Prostate gland (tissue), 2 donors: Measurements from ENCODE around the gene SLC43A2.

ENCODE experiments used
- CTCF ChIP-seq, 4 experiments: fragments of 200-600 bp in 2 of 4; fragments of 450-650 bp in 2 of 4; sonication (generic) in 2 of 4; IDR thresholded peaks; 1 replicate in 3 of 4; 2 replicates in 1 of 4; pipeline ENCODE4 v1.5.1; 2016 to 2019; ENCODE audit warnings: antibody characterized with exemption in 4 of 4, mild to moderate bottlenecking in 2 of 4, moderate library complexity in 2 of 4
- POLR2A ChIP-seq: fragments of 450-650 bp; IDR thresholded peaks from one replicate; pipeline ENCODE4 v1.6.1; 2016; ENCODE audit warnings: antibody characterized with exemption, mild to moderate bottlenecking
- POLR2AphosphoS5 ChIP-seq: sonication (generic); formaldehyde crosslinking; IDR thresholded peaks from one replicate; pipeline ENCODE4 v1.6.1; 2017; ENCODE audit warnings: antibody characterized with exemption

- TF ChIP-seq POLR2A: no peak
- no peak for TF ChIP-seq CTCF (IDR thresholded peaks at IDR 0.05)
- TF ChIP-seq POLR2AphosphoS5: no peak
These were observed 50.6 kb downstream of the SLC43A2 start for GRCh38 chr17:1578029-1578428.
